GM19467 (cell line): ENCODE results near the gene TSPEAR.

Experiments used
- ATAC-seq: cut with Tn5 transposase; IDR thresholded peaks from one replicate; pipeline ENCODE4 v1.9.1; 2021; ENCODE audit warnings: mild to moderate bottlenecking, moderate library complexity; ENCODE audit not compliant: unreplicated experiment

The TSPEAR gene

DNA sequence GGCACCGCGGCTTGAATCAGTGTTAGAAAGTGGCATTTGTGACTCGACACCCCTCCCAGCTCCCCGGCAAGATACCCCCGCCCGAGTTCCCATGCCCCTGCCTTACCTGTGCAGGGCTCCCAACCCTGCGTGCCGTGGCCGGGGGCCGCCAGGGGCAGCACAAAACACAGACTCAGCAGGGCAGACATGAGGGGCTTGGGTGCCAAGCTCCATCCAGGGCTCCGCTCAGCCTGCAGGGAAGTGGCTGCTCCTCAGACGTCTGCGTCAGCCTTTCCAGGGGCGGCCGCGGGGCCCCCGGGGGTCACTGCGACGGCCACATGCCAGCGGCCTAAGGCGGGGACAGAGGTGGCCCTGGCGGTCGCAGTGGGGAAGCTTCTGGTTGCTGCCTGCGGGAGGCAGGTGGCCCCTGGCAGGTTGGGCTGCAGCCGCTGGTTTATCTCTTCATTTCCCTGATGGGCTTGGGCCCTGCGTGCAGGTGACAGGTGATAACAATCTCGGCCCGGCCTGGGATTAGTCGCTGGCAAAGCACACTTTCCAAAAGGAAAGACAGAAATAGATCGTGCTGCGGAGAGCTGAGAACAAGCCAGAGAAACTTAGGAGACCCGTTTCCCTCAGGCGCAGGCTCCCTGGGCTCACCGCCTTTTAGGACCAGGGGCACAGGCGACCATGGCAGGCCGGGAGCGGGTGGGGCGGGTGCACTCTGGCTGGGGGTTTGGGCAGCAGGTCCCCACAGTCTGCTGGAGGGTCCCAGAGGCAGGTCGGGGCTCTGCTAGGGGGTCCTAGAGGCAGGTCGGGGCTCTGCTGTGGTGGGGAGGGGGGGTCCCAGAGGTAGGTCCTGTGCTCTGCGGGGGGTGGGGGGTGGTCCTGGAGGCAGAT, at the start of gene TSPEAR:
TSS of gene TSPEAR (minus strand) at position 246 of the 876 bp plus-strand sequence. CDS start at position 188, 58 bp downstream.
- no peak for ATAC-seq

DNA sequence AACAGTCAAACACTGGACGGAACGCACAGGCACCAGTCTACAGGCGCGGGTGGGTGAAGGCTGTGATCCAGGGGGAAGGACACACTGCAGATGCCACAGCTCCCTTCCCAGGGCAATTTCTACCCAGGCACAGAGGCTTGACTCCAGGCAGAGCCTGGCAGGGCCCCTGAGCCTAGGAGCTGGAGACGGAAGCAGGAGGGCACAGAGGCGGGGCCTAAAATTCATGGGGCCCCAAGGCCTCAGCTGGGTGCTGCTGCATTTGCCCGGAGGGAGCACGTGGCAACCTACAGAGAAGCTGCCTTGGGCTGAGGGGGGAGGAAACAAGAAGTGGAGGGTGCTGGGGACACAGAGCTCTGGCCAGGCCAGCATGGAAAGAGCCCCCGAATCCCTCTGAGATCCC, 49.0 kb upstream of the TSPEAR start:
- ATAC-seq = no peak

DNA sequence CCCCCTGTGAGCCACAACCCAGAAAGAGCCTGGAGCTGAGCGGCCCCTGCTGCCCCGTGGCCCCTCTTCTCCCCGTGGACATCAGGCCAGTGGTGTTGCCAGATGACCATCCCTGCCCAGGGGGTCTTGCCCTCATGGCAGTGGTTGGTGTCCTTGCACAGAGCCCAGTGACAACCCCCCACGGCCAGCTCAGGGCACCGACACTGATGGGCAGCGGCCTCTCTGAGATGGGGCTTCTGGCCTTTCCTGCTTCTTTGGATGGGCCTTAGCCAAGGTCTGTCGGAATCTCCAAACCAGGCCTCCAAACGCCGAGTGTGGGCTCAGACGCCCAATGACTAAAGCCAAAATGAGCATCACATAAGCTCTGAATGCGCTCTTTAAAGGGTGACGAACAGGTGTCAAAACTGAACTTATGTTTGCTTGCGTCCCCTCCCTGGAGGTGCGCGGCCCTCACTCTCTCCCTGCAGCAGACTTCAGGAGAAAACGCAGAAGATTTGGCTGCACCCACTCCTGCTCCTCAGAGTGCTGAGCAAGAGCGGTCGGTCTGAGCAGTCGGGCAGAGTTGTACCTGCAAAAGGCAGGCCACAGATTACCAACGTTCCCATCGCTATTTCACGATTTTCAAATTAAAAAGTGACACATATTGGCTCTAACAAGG, 48.4 kb upstream of the TSPEAR start:
- no peak for ATAC-seq

DNA sequence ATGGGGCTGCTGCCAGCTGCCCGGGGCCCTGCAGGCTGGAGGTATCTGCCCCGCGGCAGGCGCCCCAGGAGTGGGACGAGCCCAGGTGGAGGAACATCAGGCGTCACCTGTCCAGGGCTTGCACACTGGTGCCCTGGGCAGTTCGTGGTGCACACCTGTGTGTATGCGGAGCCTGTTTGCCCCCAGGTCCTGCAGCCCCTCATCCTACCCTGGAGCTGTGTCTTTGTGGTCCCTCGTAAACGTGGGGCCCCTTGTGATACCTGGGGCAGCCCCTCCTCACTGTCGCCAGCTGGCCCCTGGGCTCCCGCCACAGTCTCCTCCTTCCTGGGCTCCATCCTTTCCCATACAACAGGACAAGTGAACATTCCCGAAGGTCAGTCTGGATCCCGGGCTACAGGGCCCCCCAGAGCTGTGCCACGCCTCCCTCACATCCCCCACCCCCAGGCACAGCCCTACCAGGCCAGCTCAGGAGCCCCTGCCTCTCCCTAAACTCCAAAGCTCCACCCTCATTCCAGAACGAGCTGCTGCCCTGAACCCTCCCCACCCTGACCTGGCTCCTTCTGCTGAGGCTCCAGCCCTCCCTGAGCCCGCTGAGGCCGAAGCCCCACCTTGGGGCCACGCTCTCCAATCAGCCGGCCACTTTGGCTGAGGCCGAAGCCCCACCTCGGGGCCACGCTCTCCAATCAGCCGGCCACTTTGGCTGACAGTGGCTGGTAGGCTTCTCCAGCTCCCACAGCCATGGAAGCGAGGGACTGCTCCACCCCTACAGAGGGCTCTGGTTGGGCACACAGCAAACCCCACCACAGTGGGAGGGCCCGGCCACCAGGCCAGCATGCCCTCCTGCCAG, 47.6 kb upstream of the TSPEAR start:
- no peak for ATAC-seq

DNA sequence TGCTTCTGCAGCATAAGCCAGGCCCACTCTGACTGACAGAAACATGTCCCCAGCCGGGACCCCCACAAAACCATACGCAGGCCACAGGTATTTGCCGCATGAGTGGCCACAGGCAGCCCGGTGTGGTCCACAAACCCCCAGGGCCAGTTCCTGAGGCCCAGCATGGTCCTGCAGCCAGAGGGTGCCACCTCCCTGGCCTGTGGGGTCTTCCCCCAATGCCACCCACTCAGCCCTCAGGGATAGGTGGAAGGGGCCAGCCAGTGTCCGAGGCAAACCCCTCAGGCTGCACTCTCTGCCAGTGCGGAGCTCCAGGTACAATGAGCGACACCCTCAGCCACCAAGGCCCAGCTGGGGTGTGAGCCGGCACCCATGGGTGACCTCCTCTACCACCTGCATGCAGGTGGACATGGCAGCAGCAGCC, 46.8 kb upstream of the TSPEAR start:
- ATAC-seq = no peak

DNA sequence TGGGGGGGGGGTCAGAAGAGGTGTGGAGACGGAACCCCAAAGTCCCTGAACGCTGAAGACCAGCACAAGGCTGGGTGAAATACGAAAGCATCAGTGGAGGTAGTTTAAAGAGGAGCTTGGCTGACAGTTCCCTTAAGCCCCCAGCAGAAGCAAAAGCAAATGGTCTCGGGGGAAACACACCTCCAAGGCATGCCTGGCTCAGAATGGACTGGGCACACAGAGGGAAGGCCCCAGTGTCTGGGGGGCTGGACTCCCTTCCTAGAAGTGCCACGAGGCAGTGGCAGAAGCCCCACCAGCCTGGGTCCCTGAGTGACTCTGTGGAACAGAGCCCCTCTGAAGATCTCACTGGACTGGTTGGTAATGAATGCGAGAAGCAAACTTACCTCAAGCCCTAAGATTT, 46.4 kb upstream of the TSPEAR start:
- ATAC-seq = no peak

DNA sequence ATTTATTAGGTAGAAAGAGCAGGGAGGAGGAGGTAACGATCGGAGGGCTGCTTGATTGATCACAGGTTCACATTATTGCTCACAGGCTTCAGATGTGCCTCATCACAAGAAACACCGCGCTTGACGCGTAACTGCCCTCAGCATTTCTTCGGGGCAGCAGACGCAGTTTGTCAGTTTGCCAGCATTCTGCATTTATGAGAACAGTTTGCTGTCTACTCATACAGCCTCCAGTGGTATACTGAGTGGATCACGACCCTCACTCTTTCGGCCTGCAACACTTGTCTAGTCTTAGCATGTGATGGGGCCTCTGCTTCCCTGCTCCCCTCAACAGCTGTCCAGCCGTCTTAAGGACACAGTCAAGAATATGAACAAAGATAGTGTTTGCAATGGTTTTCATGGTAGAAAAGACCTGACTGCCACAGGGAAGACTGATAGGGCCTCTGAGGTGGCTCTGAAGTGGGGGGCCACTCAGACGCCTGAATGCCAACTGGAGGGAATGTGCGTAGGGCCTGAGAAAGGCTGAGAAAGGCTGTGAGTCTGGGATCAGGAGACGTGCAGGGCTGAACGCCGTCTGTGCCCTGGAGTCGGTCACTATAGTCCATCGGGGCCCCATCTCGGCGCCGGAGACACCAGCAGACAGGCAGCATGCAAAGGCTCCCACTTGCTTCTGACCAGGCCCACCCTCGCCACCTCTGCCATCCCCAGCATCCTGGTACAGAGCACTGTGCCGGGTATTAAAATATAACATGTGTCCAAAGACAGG, 45.2 kb upstream of the TSPEAR start:
- no peak for ATAC-seq

DNA sequence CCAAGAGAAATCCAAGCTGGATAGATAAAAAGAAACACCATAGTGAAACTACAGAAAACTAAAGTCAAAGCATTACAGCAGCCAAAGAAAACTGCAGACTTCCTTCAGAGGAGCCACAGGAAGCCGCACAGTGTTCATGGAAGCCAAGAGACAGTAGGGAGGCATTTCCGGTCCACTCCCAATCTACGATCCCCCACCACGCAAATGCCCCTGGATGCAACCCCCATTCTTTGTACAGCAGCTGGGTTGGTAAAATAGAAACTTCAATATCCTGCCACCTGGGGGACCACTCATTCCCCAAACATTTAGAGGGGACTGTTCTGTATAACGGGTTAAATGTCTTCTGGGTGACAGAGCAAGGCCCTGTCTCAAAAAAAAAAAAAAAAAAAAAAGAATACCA, 43.9 kb upstream of the TSPEAR start:
- ATAC-seq = no peak

DNA sequence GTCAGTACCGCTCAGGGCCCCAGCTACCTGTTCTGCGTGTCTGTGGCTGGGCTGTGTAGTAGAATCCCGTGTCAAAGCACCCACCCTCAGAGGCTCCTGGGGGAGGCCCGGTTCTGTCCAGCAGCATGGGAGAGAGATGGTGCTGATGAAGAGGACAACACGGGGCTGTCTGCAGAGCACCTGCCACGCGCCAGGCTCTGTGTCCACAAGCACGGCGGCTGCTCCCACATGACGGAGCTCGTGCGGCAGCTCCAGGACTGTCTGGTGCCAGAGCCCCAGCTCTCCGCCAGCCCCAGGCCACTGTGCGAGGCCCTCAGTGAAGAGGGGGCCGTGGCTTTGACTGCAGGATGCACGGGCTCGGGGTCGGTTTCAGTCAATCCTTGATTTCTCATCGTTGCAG, 42.0 kb upstream of the TSPEAR start:
- no peak for ATAC-seq

DNA sequence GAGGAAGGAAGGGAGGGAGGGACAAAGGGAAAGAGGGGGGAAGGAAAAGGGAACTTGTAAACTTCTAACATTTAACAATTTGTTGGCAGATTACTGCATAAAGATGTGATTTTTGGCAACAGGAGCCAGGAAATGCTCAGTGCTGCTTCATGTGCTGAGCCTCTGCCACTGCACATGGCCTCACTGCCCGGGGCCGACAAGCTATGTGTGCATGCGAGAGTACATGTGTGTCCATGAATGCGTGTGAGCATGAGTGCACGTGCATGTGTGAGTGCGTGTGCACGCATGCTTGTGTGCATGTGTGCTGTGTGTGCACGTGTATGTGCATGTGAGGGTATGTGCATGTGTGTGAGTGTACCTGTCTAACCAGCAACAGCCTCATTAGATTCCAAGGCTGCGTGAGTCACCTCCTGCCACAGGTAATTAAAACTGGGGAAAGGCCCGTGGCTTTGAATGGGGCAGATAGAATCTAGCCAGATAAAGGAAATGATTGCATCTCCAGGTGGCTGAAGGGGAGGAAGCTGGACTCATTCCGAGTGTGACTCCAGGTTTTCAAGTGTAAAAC, 41.4 kb upstream of the TSPEAR start:
- no peak for ATAC-seq

DNA sequence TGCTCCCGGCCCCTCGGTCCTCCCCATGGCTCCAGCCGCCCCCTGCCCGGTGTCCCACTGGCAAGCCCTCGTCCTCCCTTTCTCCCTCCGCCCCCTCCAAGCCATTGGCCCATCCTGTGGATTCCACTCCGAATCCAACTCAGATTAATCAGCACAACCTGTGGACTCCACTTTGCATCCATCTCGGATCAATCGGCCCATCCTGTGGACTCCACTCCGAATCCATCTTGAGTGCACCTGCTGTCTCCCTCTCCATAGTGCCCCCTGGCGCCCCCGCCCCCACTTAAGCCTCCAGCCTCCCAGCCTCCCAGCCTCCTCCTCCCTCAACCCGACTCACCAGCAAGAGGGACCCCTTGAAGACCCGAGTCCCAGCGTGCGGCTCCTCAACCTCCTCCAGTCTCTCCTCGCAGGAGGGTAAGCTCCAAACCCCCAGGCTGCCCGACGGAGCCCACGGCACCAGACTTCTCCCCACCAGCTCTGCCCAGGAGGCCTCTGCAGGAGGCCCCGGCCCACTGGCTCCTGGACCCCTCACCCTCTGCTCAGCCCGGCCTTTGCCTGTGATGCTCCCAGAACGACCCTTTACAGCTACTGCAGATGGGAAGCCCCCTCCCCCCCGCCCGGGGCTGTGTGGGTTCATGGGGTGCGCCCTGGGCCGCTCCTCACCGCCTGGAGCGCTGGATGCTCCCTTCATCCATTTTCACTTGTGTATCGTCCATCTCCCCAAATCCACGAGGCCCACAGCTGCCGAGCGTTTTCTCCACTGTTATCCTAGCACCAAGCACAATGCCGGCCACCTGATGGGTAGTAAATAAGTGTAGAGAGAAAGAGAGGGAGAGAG, 40.6 kb upstream of the TSPEAR start:
- ATAC-seq = no peak

DNA sequence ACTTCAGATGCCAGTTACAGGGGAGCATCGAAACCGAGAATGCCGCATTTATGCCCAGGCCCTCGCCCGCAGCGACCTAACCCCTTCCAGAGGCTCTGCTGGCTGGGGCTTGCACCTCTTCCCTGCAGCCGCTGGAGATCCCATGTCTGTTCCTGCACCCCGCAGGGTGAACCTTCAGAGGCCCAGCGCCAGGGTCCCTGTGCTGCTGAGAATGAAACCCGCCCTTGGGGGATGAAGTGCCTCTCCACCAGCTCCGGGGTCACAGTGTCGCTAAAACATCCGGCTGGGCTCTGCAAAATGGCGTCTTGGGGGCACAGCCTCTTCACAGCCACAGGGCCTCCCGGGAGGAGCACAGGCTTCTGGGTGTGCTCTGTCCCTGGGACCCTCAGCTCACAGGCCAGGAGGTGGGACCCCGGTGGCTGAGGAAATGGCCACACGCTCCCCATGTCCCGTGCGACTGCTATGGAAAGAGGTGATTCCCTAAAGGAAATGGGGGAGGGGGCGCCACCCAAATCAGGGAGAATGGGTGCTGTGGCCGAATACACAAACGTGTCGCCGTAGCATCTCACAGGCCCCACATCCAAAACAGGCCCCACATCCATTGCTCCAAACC, 39.9 kb upstream of the TSPEAR start:
- ATAC-seq = no peak

DNA sequence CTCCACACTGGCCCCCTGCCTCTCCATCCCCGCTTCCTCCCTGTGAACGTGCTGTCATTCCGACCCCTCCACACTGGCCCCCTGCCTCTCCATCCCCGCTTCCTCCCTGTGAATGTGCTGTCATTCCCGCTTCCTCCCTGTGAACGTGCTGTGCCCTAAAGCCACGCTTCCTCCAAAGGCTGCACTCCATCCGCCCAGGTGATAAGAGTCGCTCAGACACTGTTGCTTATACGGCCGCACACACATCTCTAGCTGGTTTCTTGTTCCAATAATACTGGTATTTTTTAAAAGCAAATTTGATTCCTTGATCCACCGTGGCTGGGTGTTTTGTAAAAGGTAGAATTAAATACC, 39.3 kb upstream of the TSPEAR start:
- ATAC-seq = no peak

DNA sequence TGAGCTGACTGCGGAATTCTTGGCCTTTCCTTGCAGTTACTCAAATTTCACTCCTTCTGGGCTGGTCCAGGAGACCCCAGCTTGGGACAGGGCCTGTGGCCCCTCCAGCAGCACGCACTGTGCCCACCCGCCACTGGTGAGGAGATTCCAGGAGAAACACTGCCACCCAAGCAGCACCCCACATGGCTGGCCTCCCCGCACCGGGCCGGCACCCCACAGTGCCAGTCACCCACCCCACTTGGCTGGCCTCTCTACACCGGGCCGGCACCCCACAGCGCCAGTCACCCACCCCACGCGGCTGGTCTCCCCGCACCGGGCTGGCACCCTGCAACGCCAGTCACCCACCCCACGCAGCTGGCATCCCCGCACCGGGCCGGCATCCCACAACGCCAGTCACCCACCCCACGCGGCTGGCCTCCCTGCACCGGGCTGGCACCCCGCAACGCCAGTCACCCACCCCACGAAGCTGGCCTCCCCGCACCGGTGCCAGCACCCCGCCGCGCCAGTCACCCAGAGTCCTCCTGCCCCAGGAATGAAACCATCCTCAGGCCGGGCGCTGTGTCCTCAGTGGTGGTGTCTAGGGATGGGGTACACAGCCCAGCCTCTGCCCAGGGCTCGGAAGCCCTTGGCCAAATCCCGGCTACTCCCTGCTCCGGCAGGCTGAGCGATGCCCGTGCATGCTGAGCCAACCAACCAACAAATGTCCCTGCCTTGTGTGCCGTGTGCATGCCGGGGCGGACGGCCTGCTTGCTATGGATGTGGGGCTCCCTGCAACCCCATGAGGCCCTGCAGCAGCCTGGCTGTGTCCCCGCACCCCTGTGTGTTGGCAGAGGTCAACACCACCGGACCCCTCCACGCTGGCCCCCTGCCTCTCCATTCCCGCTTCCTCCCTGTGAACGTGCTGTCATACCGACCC, 38.6 kb upstream of the TSPEAR start:
- ATAC-seq = no peak

DNA sequence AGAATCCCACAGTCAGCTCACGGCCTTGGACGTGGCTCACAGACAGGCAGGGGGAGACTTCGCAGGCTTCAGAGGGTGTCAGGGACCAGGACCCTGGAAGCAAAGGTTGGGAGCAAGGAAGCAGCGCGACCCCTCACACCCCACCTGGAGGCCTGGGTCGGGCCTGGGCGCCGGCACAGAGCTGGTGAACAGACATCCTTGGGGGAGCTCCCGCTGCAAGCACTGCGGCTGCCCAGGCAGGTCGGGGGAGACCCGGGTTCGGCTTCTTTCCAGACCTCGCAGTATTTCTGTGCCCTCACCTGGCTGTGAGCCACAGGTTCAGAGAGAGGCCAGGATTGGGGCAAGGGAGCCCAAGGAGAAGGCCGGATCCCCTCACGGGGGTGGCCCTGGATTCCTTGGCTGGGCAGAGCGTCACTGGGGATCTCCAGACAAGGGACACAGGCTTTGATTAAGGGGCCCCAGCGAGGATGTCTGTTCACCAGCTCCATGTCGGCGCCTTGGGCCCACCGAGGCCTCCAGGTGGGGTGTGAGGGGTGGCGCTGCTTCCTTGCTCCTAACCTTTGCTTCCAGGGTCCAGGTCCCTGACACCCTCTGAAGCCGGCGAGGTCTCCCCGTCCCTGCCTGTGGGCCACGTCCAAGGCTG, 37.9 kb upstream of the TSPEAR start:
- ATAC-seq = no peak

DNA sequence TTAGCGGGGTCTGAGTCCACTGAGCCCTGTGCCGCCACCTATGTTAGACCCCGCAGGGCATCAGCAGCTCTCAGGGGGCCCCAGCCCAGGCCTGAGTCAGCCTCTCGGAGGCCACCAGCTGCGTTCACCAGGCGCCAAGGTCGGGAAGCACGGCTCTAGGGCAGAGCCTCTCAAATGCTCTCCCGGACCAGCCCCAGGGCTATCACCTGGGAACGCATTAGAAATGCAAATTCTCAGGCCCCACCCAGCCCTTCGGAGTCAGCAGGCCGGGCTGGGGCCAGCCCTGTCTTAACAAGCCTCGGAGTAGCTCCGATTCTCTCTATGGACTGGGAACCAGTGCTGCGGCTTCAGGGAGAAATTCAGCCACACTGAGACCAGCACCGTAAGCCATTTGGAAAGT, 37.2 kb upstream of the TSPEAR start:
- ATAC-seq = no peak

DNA sequence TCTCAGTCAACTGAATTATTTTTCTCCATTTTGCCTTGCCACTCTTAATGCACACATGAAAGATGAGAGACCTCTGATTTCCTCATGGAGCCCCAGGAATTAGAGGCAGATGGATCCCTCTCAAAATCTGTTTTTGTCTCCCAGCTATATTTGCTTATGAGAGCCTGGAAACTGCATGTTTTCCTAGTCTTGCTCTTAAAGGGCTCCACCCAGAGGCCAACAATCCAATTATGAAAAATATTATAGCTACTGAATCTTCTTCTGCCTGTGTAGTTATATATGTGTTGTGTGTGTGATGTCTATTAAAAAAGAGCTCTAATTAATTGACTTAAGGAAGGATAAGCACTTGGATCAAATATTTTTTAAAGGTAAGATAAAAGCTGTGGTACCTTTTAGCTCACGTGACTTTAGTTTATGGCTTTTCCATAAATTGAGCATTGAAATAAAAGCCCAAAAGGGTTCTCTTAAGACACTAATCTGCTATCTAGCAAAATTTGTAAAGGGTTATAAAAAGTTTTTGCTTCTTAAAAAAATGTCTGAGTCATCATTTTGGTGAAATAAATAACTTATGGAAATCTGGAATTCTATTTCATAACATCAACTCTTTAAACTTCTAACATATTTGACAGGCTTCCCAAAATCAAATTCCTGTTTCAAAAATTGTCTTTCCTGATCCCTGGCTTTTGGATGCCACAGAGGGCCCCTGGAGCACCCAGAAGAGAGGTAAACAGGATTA, 31.2 kb upstream of the TSPEAR start:
- ATAC-seq = no peak
